Activated CD4-positive, alpha-beta T cell treated with anti-CD3 and anti-CD28 coated beads for 48 hours (primary cell): ENCODE results near the gene SORCS2.

ENCODE experiments used
- DNase-seq: peaks from one replicate; pipeline ENCODE4 v3.0.0-alpha.2; 2020

SORCS2 gene

GRCh38 chr4:7661066-7661748 is 468.9 kb downstream of the SORCS2 start:
- no peak for DNase-seq

GRCh38 chr4:7661846-7662506 is 469.6 kb downstream of the SORCS2 start:
- no peak for DNase-seq

GRCh38 chr4:7662507-7662846 is 470.1 kb downstream of the SORCS2 start:
- no peak for DNase-seq

DNA sequence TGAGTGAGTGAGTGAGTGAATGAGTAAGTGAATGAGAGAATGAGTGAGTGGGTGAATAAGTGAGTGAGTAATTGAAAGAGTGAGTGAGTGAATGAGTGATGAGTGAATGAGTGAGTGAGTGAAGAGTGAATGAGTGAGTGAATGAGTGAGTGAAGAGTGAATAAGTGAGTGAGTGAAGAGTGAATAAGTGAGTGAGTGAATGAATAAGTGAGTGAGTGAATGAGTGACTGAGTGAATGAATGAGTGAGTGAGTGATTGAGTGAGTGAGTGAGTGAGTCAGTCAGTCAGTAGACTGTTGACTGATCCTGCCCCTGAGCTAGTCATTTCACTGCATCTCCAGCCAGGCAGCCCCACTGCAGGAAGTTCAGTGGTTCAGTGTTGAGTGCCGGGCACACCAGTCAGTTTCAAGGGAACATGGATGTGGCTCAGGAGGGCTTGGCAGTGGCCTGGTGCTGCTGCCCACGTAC is 470.8 kb downstream of the SORCS2 start:
- peak; percentile 26 for DNase-seq

DNA sequence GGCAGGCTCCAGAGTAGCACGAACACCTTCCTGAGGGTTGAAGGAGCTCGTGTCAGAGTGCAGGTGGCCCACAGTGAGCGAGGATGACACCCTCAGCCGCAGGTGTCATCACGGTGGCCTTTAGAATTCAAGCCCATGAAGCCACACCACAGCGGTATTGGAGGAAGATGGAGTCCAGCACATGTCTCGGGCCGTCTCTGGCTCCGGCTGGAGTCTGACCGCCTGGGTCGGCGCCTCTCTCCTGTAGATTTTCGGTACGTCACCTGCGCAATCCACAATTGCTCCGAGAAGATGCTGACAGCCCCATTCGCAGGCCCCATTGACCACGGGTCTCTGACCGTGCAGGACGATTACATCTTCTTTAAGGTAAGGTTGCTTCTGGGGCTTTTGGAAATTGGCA is 471.8 kb downstream of the SORCS2 start:
- no peak for DNase-seq

DNA sequence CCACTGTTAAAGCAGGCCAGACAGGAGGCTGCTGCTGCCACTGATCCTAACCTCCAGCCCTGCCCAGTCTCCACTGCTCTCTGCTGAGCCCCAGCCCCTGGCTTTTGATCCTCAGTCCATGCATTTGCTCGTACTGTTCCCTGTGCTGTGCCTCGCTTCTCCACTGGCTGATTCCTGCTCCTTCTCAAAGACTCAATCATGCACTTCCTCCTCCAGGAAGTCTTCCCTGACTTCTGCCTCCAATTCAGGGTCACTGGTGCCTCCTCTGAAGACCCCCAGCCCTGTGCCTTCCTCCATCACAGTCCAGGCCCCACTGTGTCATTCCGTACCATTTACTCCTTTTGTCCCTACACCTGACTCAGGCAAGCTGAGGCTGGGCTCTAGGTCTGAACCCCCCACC is 473.0 kb downstream of the SORCS2 start:
- no peak for DNase-seq

GRCh38 chr4:7666011-7666410 is 473.7 kb downstream of the SORCS2 start:
- no peak for DNase-seq

- no peak for DNase-seq
Measured at GRCh38 chr4:7666744-7667143, 474.4 kb downstream of the SORCS2 start.

- DNase-seq = no peak
Measured at GRCh38 chr4:7668271-7668670, 475.9 kb downstream of the SORCS2 start.

- no peak for DNase-seq
Measured at GRCh38 chr4:7668826-7669225, 476.5 kb downstream of the SORCS2 start.

DNA sequence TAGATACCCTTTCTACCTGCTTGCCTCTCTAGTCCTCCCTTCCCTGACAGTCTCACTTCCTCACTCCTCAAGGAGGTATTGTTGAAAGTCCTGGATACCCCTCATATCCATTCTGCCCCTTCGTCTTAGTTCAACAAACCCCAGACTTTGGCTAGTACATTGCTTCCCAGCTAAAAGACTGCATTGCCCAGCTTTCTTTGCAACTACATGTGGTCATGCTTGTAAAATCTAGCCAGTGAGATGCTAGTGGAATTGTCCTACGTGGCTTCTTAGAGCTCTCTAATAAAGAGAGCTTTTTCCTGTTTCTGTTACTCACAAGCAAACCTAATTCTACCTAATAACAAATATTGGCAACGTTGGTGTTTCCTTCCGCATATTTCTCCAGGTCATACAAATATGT is 480.3 kb downstream of the SORCS2 start:
- DNase-seq = no peak

- no peak for DNase-seq
Measured at GRCh38 chr4:7673121-7673520, 480.8 kb downstream of the SORCS2 start.

GRCh38 chr4:7674706-7675105 is 482.4 kb downstream of the SORCS2 start:
- DNase-seq = no peak

DNA sequence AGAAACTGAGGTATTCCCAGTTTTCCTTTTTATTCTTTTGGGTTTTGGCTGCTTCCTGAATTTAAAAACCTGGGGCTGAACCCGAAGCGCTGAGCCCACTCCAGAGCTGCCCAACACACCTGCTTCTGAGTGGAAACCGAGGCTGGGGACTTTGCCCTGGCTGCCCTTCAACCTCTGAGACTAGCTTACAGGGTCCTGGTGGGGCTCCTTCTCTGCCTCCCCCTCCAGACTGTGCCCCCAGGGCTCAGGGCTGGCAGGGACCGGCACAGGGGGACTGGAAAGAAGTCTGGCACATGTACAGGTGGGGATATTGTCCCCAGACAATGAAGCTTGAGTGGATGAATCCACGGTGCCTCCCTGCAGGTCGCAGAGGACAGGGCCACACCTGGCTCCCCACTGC is 482.8 kb downstream of the SORCS2 start:
- DNase-seq = no peak

DNA sequence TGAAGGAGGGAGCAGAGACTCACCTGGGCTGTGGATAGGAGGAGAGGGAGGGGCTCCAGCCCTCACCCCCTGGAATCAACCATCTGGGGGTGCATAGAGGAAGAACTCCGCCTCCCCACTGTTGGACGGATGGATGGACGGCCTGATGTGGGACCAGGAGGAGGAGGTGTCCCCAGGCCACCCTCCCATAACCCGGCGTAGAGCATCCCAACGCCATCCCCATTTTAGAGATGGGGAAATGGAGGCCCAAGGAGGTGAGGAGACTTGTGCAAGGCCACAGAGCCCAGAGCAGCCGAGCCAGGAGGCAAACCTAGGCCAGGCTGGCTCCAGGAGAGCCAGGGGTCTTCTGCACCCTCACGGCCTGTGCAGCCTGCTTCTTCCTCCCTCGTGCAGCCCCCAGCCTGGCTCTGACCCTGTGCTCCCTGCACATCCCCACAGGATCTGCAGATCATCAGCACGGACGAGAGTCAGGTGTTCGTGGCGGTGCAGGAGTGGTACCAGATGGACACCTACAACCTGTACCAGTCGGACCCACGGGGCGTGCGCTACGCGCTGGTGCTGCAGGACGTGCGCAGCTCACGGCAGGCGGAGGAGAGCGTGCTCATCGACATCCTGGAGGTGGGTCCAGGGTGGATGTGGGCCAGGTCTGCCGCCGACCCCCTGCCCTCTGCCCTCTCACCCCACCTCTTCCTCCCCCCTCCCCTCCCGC is 483.4 kb downstream of the SORCS2 start:
- no peak for DNase-seq

GRCh38 chr4:7676398-7676922 is 484.1 kb downstream of the SORCS2 start:
- no peak for DNase-seq

GRCh38 chr4:7677086-7677485 is 484.7 kb downstream of the SORCS2 start:
- no peak for DNase-seq

DNA sequence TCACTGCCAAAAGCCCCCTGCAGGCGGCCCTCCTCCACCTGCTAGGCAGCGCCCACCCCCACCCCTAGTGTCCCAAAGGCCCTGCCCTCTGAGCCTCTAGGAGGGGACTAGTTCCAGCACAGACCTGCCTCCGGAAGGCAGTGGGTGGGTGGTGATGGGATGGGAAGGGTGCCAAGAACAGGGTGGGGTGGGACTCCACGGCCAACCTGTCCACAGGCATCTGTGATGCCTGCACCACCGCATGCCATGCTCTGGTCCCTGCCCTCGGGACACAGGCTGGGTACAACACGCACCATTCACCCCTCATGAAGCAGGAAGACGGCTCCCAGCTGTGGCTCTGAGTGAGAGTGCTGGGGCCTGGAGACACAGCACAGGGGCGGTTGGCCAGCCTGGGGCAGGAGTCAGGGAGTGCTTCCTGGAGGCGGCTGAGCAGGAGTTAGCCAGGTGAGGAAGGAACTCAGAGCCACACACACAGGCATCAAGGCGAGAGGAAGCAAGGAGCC is 485.5 kb downstream of the SORCS2 start:
- DNase-seq = no peak

DNA sequence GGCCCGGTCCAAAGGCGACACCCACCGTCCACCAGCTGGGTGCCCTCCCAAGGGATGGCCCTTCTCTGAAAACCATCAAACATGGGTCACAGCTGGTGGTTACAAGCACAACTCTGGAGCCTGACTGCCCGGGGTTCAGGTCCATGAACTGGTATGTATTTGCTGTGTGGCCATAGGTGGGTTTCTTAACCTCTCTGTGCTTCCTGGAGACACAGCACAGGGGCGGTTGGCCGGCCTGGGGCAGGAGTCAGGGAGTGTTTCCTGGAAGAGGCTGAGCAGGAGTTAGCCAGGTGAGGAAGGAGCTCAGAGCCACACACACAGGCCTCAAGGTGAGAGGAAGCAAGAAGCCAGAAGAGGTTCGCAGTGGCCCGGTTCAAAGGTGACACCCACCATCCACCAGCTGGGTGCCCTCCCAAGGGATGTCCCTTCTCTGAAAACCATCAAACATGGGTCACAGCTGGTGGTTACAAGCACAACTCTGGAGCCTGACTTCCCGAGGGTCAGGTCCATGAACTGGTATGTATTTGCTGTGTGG is 486.0 kb downstream of the SORCS2 start:
- DNase-seq = no peak

DNA sequence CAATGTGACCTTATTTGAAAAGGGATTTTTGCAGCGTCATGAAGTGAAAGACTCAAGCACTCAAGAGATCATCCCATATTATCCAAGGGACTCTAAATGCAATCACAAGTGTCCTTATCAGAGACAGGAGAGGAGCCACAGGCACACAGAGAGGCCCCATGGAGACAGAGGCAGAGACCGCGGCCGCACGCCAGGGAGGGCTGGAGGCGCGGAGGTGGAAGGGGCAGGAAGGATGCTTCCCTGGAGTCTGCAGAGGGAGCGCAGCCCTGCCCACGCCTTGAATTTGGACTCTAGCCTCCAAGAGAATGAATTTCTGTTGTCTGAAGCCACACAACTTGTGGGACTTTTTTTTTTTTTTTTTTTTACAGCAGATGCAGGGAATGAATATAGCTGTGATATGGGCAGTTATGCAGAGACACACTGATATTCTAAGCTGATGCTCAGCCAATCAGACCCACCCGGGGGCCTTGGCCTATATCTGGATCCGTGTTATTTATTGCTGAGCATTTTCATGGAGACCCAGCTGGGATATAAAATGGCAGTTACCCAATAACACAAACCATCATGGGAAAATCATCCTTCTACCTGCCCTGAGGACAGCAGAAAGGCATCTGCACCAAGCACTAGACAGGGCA is 487.2 kb downstream of the SORCS2 start:
- DNase-seq = no peak

GRCh38 chr4:7680106-7680505 is 487.8 kb downstream of the SORCS2 start:
- DNase-seq = no peak

DNA sequence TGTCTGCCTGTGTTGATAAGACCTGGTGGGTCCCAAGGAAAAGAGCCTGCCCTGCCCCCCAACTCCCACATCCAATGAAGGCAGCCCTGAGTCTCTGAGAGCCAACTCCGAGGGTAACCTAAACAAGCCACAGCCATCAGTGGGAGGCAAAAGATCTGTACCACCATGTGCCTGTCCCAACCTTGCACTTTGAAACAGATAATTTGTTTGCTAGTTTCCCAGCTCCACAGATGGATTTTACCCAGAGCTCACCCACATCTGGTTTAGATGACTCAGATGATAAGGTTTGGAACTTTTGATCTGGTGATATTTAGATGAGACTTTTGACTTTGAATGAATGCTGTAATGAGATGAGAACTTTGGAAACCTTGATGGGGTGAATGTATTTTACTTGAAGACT is 488.4 kb downstream of the SORCS2 start:
- DNase-seq = no peak

GRCh38 chr4:7683126-7683703 is 490.9 kb downstream of the SORCS2 start:
- DNase-seq = no peak
